ENCODE results near the gene IL37.
A peak's percentile ranks its signal among the peaks of the same experiment; 100 is the strongest.

The IL37 gene

GRCh38 chr2:112877423-112877822 is 33.5 kb upstream of the IL37 start:
- TF ChIP-seq CTCF (IDR thresholded peaks at IDR 0.05; ENCODE audit: poor library complexity, severe bottlenecking) = no peak
- peaks cover 58% of the 10 kb centered on the region for H3K4me1 ChIP-seq (ENCODE audit: insufficient read depth, poor library complexity, severe bottlenecking)
- peak overlapping the region; percentile 99 for H3K27ac ChIP-seq (ENCODE audit: poor library complexity, severe bottlenecking)
- H3K27me3 ChIP-seq (ENCODE audit: insufficient read depth, poor library complexity, severe bottlenecking) = no peaks in the 10 kb centered on the region
- peak; percentile 85 for ATAC-seq (ENCODE audit: low read depth)
- no peaks in the 10 kb centered on the region for H3K36me3 ChIP-seq (ENCODE audit: low read depth)
- no peak overlapping the region for H3K4me3 ChIP-seq (ENCODE audit: severe bottlenecking)
- DNase-seq (ENCODE audit: low spot score) = peak; percentile 89
- no peaks in the 10 kb centered on the region for H3K9me3 ChIP-seq (ENCODE audit: severe bottlenecking)

GRCh38 chr2:112879491-112880041 is 31.4 kb upstream of the IL37 start:
- peaks cover 58% of the 10 kb centered on the region for H3K4me1 ChIP-seq (ENCODE audit: insufficient read depth, poor library complexity, severe bottlenecking)

DNA sequence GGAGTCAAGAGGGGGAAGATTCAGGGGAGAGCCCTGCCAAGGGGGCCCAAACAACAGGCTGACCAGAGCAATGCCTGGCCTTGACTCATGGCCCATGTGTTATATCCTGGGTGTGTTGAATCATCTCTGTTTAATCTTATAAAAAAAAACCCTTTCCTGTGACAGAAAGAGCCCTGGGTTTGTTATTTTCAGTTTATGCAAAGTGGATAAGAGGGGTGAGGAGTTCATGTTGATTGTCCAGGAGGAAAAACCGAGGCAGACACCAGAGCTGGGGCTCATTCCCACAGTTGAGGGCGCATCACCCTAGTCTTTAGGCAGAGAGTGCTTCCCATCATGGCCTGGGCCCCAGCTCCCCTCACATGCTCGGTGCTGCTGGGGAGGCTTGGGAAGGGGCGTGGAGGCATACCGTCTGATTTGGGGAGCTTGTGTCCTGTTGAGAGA is 30.9 kb upstream of the IL37 start:
- Histone ChIP-seq H3K4me1 (ENCODE audit: insufficient read depth, poor library complexity, severe bottlenecking) (peaks cover 59% of the 10 kb centered on the region), H3K9me3 (ENCODE audit: severe bottlenecking) (no peaks in the 10 kb centered on the region), H3K36me3 (ENCODE audit: low read depth) (no peaks in the 10 kb centered on the region), H3K27me3 (ENCODE audit: insufficient read depth, poor library complexity, severe bottlenecking) (no peaks in the 10 kb centered on the region), H3K27ac (ENCODE audit: poor library complexity, severe bottlenecking) (peak overlapping the region; percentile 99), H3K4me3 (ENCODE audit: severe bottlenecking) (no peak overlapping the region)
- peak; percentile 40 for ATAC-seq (ENCODE audit: low read depth)
- DNase-seq (ENCODE audit: low spot score) = no peak
- TF ChIP-seq CTCF (IDR thresholded peaks at IDR 0.05; ENCODE audit: poor library complexity, severe bottlenecking) = no peak

More at GRCh38 chr2:112879491-112880041, 31.4 kb upstream of the IL37 start:
- DNase-seq (ENCODE audit: low spot score) (no peak), ATAC-seq (ENCODE audit: low read depth) (no peak)
- Histone ChIP-seq H3K27ac (ENCODE audit: poor library complexity, severe bottlenecking) (peak overlapping the region; percentile 99), H3K9me3 (ENCODE audit: severe bottlenecking) (no peaks in the 10 kb centered on the region), H3K27me3 (ENCODE audit: insufficient read depth, poor library complexity, severe bottlenecking) (no peaks in the 10 kb centered on the region), H3K4me3 (ENCODE audit: severe bottlenecking) (no peak overlapping the region), H3K36me3 (ENCODE audit: low read depth) (no peaks in the 10 kb centered on the region)
- no peak for TF ChIP-seq CTCF (IDR thresholded peaks at IDR 0.05; ENCODE audit: poor library complexity, severe bottlenecking)

GRCh38 chr2:112880696-112881095 is 30.3 kb upstream of the IL37 start:
- Histone ChIP-seq H3K4me1 (ENCODE audit: insufficient read depth, poor library complexity, severe bottlenecking) (peaks cover 62% of the 10 kb centered on the region), H3K9me3 (ENCODE audit: severe bottlenecking) (no peaks in the 10 kb centered on the region), H3K4me3 (ENCODE audit: severe bottlenecking) (no peak overlapping the region), H3K27ac (ENCODE audit: poor library complexity, severe bottlenecking) (peak overlapping the region; percentile 99), H3K27me3 (ENCODE audit: insufficient read depth, poor library complexity, severe bottlenecking) (no peaks in the 10 kb centered on the region), H3K36me3 (ENCODE audit: low read depth) (no peaks in the 10 kb centered on the region)
- DNase-seq (ENCODE audit: low spot score) (no peak), ATAC-seq (ENCODE audit: low read depth) (no peak)
- no peak for TF ChIP-seq CTCF (IDR thresholded peaks at IDR 0.05; ENCODE audit: poor library complexity, severe bottlenecking)

- no peak for TF ChIP-seq CTCF (IDR thresholded peaks at IDR 0.05; ENCODE audit: poor library complexity, severe bottlenecking)
- ATAC-seq (ENCODE audit: low read depth) (peak; percentile 44), DNase-seq (ENCODE audit: low spot score) (peak; percentile 76)
- H3K9me3 ChIP-seq (ENCODE audit: severe bottlenecking) = no peaks in the 10 kb centered on the region
- H3K27me3 ChIP-seq (ENCODE audit: insufficient read depth, poor library complexity, severe bottlenecking) = no peaks in the 10 kb centered on the region
- peaks cover 57% of the 10 kb centered on the region for H3K4me1 ChIP-seq (ENCODE audit: insufficient read depth, poor library complexity, severe bottlenecking)
- no peak overlapping the region for H3K4me3 ChIP-seq (ENCODE audit: severe bottlenecking)
- H3K27ac ChIP-seq (ENCODE audit: poor library complexity, severe bottlenecking) = peak overlapping the region; percentile 99
- H3K36me3 ChIP-seq (ENCODE audit: low read depth) = no peaks in the 10 kb centered on the region
These were observed 29.6 kb upstream of the IL37 start for GRCh38 chr2:112881217-112881985.

Measured in RWPE2 (cell line).